HG02610 (cell line): ENCODE data around the gene C5.
"Not testable (repeated sequence)": the region's sequence is repeated elsewhere in the genome, so short reads cannot be mapped to it uniquely, and the experiment has no call there.

Experiments used
- ATAC-seq: cut with Tn5 transposase; IDR thresholded peaks from one replicate; pipeline ENCODE4 v1.9.1; 2021; ENCODE audit warnings: mild to moderate bottlenecking, moderate library complexity; ENCODE audit not compliant: unreplicated experiment

The C5 gene

DNA sequence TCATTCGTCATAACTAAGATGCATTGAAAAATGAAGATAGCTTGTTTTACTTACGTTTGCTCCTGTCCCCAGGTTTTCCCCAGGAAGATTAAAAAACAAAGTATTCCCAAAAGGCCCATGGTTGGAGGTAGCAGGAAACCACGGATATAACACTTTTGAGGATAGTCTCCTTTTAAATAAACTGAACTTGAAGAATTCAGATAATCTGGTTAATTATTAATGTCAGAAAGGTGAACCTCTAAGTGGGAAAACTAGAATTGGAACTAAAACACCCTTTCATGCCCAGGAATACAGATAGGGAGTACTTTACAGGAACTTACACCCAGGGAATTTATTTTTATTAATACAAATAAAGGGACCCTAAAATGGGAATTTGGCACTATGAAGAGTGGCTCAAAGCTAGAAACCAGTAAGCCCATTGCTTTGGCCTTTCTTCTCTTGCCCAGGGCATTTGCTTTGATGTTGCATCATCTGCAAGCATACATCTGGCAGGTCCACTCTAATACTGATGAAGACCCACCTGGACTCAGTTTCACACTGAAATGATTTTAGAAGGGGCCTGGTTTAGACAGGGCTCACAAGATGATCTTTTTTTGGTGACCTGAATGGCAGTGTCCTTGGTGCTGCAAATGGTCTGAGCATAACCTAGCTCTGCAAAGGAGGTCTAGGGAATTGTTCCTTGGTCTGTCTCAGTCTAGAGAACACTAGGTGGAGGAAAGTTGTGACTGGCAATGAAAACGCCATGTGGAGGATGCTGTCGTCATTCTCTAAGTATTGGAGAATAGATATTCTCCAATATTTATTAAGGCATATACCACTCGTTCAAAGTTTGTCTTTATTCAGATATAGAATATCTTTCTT is at the start of gene C5:
C5 (minus strand) TSS at position 148 of the 861 bp plus-strand sequence; CDS start at position 119, 29 bp downstream.
- no peak for ATAC-seq

GRCh38 chr9:121098567-121099198 is 48.6 kb upstream of the C5 start:
- no peak for ATAC-seq

DNA sequence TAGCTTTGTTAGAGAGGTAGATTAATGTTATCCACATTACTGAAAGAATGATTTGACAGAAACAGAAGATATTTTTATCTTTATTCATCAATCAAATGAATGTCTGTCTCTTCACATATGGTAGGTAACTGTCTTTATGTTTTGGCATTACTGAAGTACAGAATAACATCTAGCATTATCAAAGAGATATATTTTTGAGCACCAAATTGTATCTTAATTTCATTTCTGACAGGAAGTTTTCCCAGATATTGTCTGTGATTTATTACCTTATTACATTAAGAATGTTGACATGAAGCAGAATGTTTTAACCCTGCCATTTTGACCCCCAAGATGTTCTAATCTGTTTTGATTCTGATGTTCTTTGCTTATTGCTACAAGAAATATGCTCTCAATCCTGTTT is 45.0 kb upstream of the C5 start:
- ATAC-seq = no peak

DNA sequence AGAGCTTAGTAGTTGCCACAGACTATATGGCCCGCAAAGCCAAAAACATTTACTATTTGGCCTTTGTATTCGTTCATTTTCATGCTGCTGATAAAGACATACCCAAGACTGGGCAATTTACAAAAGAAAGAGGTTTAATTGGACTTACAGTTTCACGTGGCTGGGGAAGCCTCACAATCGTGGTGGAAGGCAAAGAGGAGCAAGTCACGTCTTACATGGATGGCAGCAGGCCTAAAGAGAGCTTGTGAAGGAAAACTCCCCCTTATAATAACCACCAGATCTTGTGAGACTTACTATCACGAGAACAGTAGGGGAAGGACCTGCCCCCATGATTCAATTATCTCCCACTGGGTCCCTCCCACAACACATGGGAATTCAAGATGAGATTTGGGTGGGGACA is 40.7 kb upstream of the C5 start:
- not testable (repeated sequence) for ATAC-seq

GRCh38 chr9:121088576-121088975 is 38.5 kb upstream of the C5 start:
- no peak for ATAC-seq

DNA sequence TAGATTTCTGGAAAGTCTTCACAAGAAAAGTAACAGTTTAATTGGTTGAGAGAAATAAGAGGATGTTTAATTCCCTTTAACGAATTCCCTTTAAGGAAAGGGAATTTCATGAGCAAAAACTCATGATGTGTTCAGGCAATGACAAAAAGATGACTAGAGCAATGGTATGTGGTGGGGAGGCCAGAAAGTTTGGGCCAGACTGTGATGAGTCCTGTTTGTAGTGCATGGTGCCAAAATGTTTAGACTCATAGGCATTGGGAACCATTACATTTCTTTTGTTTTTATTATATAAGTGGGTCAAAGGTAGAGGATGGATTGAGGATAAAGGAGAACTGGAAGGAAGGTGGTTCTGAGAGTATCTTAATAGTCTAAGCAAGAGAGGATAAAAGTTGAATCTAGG is 35.6 kb upstream of the C5 start:
- ATAC-seq = no peak

- ATAC-seq = no peak
These were observed 32.0 kb upstream of the C5 start for GRCh38 chr9:121082075-121082474.

DNA sequence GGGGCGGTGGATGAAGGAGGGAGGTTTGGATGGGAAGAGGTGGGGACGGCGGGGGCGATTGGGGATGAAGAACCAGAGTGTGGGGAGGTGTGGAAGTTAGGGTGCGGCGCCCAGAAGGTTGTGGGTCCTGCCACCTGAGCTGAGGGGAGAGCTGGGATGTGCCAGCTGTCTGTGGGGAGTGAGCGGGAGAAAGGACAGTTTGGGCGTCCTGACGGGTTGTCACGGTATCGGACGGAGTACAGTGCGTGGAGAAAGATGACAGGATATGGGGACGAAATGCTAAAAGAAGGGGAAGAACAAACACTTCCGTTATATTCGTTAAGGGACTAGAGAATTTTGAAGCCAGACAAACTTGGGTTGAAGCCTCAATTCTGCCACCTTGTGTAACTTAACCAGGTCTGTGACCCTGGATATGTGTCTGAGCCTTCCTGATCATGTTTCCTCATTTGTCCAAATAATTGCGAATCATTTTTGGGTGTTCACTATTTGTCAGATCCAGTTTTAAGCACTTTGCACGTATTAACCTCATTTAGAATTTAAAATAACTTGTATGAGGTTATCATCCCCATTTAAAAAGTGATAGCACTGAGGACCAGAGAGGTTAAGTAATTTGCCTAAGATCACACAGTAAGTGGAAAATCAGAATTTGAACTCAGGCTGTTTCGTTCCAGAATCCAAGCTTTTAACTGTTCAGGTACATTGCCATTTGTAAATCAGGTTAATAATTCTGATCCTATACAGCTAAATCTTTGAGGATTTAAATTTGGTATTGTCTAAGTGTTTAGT is 25.4 kb upstream of the C5 start:
- peak; percentile 5 for ATAC-seq

DNA sequence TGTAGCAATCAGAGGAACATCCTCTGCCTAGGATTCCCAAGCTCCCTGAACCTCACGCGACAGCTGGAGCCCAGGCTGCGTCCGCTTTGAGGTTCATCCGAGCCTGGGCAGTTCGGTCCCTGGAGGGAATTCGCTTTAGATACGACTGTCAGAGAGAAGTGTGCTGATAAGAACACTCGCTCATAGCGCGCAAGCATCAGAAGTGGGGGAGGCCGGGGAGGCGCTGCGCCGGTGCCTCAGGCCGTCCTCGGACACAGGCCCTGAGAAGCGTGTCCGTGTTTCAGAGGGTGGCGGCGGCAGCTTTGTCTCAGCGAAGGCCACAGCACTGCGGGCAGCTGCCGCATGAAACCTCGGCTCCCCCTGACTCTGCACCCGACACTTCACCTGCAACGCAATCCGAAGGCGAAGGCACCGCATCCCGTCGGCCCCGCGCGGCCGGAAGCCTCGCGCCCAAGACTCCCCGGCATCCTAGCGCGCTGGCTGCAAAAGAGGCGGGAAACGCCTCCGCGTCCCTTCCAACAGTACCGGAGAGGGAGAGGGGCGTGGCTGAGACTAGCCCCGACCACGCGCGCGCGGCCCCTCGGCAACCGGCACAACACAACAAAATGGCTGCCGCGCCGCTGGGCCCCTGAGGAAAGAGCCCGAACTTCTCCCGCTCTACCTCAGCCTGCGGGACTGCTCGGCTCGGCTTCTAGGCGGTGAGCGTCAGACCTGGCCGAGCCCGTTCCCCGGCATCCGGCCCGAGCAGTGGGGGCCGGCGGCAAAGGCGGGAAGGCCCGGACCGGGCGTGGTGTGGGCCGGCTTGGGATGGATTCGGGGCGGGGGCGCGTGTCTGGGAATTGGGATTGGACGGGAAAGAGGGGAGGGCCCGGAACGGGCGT is 24.5 kb upstream of the C5 start, which contains the start of gene CNTRL:
CNTRL (plus strand) TSS at position 586 of the 881 bp plus-strand sequence. CDS start 13,372 bp downstream, outside the sequence.
- peak; percentile 66 for ATAC-seq

DNA sequence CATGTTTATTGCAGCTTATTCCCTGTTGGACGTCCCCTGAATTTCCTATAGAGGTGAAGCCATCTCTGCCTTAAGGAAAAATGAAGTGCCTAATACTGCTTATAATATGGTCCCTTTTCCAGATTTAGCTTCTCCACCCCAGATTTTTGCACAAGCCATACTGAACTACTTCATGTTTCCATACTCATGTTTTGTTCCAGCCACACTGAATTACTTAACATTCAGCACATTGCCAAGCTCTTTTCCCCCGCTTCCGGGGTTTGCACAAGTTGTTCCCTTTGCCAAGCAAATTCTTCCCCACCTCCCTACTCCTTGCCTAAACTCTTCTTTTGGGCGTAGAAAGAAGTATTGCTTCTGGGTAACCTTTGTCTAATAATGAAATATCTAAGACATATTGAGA is 23.0 kb upstream of the C5 start:
- ATAC-seq = no peak

GRCh38 chr9:121071756-121072421 is 21.8 kb upstream of the C5 start:
- ATAC-seq = peak; percentile 52

DNA sequence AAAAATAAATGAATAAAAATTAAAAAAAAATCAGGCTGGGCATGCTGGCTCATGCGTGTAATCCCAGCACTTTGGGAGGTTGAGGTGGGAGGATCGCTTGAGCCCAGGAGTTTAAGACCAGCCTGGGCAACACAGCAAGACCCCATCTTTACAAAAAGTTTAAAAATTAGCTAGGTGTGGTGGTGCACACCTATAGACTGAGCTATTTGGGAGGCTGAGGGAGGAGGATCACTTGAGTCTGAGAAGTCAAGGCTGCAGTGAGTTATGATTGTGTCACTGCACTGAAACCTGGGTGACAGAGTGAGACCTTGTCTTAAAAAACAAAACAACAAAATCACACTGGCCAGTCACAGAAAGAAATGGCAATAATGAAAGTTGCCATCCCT is 21.3 kb upstream of the C5 start:
- ATAC-seq = peak; percentile 13

GRCh38 chr9:121069396-121069795 is 19.3 kb upstream of the C5 start:
- ATAC-seq = no peak

DNA sequence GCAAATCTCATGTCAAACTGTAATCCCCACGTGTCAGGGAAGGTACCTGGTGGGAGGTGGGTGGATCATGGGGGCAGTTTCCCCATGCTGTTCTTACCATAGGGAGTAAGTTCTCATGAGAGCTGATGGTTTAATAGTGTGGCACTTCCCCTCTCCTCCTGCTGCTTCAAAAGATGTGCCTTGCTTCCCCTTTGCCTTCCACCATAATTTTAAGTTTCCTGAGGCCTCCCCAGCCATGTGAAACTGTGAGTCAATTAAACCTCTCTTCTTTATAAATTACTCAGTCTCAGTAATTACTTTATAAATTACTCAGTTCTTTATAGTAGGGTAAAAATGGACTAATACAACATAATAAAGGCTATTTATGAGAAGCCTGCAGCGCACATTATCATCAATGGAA is 17.6 kb upstream of the C5 start:
- no peak for ATAC-seq

DNA sequence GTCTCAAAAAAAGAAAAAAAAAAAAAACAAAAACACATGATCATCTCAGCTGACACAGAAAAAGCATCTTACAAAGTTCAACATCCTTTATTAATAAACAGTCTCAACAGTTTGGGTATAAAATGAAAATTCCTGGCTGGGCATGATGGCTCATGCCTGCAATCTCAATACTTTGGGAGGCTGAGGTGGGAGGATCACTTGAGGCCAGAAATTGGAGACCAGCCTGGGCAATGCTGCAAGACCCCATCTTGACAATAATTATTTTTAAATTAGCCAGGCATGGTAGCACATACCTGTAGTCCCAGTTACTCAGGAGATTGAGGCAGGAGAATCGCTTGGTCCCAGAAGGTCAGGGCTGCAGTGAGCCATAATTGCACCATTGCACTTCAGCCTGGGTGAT is 16.8 kb upstream of the C5 start:
- ATAC-seq = no peak

- ATAC-seq = no peak
These were observed 10.0 kb upstream of the C5 start for GRCh38 chr9:121059998-121060636.

DNA sequence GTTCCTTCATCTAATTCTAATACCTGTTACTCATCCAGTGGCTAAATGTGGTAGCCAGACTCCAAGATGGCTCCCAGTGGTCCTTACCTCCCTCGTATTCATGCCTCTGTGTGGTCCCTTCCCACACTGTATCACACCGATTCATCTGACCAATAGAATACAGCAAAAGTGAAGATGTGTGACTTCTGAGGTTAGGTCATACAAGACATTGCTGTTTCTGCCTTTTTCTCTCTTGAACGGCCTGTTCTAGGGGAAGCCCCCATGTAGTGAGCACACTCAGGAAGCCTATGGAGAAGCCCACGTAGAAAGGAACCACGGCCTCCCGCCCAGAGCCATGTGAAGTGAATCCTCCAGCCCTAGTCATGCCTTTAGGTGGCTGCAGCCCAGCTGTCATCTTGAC is 9.4 kb upstream of the C5 start:
- ATAC-seq = no peak

GRCh38 chr9:121057821-121058220 is 7.7 kb upstream of the C5 start:
- no peak for ATAC-seq

DNA sequence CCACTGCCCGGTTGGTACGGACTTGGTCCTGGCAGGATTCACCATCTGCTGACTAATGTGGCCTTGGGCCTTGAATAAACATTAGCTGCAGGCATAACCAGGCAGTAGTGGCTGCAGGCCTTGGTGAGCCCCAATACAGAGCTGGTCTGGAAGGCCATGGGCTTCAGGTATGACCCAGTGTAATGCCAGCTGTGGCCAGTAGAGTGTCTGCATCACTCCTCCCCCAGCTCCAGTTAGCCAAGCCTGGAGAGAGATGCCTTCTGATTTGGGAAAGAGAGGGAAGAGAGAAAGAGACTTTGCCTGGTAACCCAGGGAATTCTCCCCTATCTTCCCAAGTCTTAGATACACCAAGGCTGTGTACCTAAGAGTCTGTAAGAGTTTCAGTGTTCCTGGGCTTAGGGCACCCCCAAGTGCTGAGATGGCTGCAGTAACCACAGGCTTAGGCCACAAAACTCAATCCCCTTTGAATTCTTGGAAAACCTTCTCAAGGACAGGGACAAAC is 5.6 kb upstream of the C5 start:
- no peak for ATAC-seq
